DMS79 treated with DMSO at 0.1 percent for 48 hours (cell line): ENCODE data around the gene MOV10L1.

Experiments used
- DNase-seq: peaks from one replicate; lab custom pipeline; 2025; lab: John Stamatoyannopoulos, UW

The MOV10L1 gene

DNA sequence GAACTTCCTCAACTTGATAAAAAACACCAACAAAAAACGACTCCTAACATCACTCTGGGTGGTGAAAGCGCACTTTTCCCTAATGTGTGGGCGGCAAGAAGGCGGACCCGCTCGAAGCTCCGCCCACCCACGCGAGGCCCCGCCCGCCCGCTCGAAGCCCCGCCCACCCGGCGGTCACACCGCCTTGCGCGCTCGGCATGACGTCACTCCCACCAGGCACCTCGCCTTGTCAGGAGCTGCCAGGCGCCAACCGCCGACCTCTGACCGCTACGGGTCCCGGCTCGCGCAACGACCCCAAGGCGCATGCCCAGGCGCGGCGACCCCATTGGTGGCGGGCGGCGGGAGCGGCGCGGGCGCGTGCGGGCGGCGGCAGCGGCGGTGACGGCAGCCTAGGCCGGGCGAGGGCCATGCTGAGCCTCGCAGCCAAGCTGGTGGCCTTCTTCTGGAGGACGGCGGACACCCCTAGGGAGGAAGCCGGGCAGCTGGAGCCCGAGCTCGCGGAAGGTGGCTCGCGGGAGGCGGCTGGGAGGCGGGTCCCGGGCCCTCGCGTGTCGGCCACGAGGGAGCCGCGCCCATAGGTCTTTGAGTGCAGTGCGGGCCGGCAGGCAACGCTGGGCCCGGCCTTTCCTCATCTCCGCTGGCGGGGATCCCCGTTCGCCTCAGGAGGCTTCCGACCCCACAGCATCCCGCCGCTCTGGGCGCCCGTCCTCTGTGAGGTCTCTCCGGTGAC, at the start of gene MOV10L1:
Gene MOV10L1 (plus strand): TSS at position 325 of the 730 bp plus-strand sequence. CDS start 83 bp downstream, at position 408.
- DNase-seq: no peak

DNA sequence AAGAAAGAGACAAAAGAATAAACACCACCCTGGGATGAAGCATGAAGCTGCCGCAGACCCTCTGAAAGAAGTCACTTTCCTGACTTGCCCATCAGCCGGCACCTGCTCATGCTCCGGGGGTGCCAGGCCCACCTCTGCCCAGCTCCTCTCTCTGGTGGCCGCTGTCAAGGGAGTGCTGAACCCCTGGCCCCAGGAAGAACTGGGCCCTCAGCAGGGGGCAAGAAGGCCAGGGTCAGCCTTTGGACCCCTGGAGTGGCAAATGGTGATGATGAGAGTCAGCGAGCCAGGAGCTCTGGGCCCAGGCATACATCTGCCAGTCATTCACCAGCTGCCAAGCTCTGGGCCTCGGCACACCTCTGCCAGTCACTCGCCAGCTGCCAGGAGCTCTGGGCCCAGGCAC, 49.1 kb upstream of the MOV10L1 start:
- DNase-seq: no peak

DNA sequence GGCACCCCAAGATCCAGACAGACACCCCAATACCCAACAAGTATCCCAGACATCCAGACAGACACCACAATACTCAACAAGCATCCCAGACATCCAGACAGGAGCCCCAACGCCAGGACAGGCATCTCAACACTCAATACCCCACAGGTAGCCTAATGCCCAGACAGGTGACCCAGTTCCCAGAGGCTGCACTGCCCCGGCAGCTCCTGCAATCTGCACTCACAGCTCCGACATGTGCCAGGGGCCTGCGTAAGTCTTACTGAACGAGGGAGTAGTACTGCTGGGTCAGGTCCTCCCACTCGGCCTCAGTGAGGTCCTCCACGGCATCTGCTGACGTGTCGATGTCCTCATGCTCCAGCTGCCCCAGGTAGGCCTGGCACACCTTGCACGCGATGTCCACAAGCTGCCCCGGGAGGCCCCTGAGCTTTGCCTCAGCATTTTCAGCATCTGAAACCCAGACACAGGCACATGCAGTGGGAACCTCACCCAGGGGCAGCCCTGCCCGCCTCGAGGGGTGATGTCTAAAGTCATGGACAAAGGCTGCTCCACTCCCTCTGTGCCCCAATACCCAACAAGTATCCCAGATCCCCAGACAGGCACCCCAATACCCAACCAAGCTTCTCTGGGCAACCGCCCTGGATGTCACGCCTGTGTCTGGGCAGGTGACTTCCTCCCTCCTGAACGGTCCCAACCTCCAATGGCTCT, 48.3 kb upstream of the MOV10L1 start:
- no peak for DNase-seq

DNA sequence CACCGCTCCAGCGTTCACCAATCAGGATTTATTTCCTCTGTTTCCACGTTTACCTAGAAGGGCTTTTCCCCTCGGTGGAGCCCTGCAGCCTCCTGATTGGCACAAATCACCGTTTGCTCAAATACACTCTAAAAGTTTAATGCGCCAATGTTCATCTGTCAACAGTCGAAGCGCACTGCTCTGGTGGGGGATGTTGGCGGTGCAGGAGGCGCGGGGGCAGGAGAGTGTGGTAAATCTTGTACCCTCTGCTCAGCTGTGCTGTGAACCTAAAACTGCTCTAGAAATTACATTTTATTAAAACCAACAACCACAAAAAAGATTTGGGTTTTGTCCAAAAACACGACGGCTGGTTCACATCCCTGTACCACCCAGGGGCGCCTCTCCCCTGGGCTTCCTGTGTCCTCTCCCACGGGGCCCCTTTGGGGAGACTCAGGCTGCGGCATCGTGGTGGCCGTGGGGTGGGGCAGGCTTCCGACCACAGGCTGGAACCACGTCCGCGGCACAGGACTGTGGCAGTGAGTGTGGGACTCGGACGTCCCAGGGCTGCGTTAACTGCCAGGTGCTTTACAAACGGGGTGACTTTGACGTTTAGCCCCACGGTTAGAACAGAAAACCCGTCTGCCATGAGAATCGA, 45.2 kb upstream of the MOV10L1 start:
- DNase-seq: no peak

DNA sequence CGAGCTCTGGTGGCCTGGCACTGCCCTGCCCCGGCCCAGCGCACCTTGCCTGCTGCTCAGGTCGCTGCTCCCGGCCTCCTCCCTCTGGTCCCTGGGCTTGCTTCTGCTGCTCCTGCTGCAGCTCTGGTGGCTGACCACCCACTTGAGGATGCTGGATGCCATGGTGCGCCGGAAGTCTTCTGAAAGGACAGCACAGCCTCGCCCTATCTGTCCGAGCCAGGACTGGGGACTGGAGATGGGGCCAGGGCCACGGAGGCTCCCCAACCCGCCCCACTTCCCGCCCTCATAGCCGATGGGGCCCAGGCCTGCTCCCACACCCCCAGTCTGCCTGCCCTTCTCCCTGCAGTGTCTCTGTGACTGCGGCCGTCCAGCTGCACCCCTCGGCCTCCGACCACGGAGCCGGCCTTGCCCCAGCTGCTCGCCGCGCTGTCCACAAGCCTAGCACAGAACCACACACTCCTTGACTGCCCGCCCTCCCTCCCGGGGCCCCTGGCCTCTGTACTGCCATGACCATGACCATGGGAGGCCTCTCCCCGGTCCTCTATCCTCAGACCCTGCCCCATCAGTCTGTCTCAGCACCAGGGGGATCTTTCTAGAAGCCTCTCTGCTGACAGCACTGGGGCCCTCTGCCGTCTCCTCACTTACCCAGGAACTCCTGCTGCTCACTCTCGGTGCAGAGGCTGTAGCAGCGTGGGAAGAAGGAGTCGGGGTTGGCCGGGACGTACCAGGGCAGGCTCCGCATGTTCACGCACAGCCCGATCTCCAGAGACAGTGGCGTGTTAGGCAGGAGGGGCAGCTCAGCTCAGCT, 44.4 kb upstream of the MOV10L1 start:
- DNase-seq: no peak

DNA sequence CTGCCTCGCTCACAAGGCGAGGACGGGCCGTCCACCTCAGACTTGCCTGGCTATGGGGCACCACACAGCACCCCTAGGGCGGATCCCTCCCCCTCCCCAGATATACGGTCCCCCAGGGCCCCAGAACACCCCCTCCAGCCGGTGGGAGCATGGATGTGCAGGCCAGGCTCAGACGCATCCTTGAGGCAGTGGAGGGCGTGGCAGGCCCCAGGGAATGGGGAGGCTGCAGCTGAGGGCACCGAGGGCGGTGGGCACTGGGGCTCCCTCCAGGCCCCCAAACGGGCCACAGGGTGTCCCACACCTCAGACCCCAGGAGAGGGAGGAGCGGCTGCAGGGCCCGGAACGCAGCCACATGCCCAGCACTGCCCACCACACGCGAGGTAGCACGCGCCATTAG, 43.8 kb upstream of the MOV10L1 start:
- no peak for DNase-seq

DNA sequence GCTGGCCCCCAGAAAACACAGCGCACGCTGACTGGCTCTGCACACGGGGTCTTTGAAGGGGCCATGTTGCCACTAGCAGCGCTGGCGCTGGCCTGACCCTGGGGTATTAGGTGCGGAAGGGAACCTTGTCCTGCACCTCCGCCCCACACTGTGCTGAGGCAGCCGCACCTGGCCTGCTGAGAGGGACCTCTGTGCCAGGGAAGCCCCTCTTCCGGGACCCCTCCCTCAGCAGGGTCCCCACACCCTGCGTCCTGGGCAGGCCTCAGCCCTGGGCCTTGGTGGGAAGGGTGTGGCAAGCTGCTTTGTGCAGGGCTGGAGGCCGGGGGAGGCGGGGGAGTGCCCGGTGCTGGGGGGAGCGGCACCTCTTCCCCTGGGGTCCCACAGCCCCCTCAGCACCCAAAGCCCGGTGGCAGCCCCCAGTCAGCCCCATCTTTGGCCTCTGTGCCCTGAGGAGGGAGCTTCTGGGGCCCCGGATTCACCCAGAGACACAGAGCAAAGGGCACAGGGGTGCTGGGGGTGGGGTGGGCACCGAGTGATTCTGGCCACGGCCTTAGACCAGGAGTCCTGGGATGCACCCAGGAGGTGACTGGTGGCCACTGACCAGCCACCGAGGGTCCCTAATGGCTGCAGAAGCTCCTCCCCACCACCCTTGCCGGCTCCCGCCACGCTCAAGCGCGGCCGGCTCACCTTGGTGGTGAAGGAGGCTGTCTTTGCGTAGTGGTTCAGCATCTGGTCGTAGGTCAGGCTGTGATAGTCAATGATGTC, 43.1 kb upstream of the MOV10L1 start:
- DNase-seq: no peak

DNA sequence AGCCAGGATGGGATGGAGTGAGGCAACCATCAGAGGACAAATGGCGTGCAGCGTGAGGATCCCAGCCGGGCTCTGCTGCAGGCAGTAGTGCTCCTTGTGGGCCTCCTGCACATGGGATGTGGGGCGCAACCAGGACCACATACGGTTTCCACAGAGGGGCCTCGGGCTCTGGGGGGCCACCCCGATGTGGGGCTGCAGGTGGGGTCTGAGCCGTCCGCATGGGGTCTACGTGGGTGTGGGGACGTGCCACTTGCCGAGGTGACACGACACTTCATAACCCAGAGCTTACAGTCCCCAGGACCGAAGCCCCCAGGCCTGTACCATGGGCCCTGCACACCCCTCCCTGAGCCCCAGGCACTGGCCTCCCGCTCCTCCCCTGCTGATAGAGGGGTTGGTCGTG, 42.5 kb upstream of the MOV10L1 start:
- no peak for DNase-seq

DNA sequence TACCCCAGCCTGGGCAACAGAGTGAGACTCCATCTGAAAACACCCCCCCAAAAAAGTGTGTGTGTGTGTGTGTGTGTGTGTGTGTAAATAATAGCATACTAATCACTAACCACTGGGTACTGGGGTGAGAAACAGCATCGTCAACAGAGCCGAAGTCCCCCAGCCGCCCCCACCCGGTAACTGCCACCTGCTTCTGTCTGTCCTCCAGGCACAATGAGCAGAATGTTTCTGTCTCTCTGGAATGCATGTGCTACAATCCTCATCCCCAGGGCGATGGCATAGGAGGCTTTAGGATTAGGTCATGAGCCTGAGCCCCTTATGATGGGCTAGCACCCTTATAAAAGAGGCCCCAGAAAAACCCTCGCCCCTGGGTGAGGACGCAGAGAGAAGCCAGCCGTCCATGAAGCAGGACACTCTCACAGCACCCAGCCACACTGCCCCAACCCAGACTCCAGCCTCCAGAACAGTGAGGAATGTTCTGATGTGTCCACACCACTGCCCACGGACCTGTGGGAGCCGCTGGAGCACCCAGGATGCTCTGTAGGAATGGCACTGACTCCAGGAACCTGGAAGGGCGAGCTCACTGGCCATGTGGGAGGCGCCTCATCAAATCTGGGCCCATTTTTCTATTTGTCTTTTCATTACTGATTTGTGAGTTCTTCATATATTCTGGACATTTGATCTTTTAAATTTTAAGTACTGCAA, 41.6 kb upstream of the MOV10L1 start:
- DNase-seq: no peak

DNA sequence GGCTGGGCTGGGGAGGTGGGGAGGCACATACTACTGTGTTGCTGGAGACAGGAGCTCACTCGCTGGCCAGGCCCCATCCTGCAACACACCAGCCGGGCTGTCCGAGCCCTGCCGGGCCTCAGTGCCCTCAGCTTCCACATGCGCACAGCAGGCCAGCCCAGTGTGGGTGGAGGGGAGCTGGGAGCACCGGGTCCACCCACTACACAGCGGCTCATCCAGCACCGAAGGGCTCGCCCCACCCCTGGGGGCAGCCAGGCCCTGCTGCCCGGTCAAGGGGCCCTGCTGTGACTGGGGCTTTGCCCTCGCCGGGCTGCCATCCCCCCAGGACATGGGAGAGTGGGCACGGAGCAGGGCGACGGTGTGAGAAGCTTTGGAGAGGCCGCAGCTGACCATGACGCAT, 41.0 kb upstream of the MOV10L1 start:
- DNase-seq: no peak

DNA sequence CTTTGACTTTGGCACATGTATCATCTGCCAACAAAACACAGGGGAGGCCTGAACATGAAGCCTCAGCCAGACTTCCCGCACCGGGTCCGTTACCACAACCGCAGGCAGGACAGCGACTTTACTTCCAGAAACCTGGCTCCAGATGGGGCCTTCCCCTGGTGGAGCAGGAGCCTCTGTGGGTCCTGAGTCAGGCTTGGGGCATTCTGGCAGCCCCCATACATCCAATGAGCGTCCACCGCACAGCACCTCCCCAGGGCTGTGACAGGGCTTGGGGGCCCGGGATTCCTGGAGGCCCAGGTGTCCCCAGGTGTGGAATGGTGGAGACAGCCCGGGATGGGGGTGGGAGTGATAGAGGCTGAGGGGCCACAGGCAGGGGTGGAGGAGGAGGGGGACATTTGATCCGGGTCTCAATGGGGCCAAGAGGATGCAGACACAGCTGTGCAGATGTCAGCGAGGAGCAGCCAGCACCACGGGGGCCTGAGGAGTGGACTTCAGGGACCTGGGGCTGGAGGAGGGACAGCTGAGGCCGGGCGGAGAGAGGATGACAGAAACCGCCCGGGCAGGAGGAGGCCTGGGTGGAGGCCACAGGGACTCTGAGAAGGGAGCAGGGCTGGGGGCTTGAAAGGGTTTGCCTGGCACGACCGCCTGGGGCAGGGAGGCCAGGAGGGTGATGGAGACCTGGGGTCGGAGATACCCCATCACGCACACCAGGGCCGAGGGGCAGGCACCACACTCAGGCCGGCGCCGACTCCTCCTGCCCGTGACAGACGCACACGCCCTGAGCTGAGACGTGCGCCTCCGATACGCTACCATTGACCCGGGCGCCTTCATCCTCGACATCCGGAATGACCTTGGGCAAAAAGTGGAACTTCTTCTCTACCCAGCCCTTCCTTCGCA, 40.3 kb upstream of the MOV10L1 start:
- DNase-seq: no peak

DNA sequence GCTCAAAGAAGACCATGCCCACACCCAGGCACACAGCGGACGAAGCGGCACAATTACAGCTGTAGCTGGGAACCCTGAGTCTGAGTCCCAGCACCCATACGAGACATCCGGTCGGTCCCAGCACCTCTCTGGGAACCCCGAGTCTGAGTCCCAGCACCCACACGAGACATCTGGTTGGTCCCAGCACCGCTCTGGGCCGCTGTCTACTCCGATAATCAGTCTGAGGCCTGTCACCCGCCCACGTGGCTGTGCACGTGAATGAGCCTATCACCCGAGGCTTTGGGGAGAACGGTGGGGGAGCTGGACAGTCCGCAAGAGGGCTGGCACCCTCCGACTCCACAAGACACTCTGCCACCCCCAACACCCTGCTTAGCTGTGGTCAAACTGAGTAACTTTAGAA, 37.9 kb upstream of the MOV10L1 start:
- no peak for DNase-seq

DNA sequence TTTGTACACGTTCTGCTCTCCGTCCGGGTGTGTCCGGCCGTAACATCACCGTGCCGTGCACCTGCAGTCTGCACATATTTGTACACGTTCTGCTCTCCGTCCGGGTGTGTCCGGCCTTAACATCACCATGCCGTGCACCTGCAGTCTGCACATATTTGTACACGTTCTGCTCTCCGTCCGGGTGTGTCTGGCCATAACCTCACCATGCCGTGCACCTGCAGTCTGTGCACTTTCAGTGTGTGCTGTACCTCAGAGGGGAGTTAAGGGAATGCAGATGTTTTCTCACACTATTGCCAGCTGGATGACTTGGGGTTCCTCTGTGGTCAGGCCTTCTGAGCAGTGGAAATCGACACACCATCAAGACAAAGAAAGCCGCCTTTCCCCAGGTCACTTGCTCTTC, 35.9 kb upstream of the MOV10L1 start:
- no peak for DNase-seq

DNA sequence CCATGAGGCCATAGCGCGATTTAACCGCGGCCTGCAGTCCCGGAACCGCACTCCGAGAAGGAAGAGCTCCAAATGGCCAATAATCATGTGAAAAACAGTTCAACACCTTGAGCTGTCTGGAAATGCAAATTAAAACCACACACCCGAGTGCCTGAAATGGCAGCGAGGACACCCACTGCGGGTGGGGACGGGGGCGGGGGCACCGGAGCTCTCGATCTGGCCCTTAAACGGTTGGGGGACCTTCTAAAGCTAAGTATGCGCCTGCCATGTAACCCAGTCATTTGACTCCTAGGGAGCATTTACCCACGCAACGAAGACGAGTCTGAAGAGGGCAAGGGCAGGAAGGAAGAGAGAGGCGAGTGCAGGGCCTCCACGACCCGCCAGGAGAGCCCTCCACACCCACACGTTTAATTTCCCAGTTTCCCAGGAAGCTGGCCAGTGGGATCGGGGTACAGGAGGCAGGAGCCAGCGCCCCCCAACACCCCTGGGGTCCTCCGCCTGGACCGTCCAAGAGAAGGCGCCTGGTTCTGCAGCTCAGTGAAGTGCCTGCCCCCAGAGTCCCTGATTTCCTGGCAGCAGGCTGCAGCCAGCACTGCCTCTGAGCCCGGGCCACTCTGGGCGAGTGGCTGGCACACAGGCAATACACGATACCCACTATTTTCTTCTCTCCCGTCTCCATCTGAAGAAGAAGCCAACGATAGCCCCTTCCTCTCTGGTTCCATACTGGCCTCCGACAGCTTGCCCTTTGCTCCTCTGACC, 33.4 kb upstream of the MOV10L1 start:
- no peak for DNase-seq

DNA sequence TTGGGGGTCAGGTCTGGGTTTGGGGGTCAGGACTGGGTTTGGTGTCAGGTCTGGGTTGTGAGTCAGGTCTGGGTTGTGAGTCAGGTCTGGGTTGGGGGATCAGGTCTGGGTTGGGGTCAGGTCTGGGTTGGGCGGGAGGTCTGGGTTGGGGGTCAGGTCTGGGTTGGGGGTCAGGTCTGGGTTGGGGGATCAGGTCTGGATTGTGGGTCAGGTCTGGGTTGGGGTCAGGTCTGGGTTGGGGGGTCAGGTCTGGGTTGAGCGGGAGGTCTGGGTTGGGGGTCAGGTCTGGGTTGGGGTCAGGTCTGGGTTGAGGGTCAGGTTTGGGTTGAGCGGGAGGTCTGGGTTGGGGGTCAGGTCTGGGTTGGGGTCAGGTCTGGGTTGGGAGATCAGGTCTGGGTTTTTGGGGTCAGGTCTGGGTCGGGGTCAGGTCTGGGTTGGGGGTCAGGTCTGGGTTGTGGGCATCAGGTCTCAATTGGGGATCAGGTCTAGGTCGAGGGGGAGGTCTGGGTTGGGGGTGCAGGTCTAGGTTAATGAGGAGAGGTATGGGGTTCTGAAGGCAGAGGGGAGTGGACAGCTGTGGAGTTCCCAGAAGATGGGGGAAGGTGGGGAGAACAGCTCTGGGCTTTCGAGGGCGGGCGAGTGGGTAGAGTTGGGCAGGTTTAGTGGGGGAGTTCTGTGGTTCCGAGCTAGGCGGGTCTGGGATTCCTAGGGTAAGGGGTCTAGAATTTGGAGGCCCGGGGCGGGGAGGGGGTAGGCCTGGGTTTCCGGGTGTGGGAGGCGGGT, 32.3 kb upstream of the MOV10L1 start:
- no peak for DNase-seq

DNA sequence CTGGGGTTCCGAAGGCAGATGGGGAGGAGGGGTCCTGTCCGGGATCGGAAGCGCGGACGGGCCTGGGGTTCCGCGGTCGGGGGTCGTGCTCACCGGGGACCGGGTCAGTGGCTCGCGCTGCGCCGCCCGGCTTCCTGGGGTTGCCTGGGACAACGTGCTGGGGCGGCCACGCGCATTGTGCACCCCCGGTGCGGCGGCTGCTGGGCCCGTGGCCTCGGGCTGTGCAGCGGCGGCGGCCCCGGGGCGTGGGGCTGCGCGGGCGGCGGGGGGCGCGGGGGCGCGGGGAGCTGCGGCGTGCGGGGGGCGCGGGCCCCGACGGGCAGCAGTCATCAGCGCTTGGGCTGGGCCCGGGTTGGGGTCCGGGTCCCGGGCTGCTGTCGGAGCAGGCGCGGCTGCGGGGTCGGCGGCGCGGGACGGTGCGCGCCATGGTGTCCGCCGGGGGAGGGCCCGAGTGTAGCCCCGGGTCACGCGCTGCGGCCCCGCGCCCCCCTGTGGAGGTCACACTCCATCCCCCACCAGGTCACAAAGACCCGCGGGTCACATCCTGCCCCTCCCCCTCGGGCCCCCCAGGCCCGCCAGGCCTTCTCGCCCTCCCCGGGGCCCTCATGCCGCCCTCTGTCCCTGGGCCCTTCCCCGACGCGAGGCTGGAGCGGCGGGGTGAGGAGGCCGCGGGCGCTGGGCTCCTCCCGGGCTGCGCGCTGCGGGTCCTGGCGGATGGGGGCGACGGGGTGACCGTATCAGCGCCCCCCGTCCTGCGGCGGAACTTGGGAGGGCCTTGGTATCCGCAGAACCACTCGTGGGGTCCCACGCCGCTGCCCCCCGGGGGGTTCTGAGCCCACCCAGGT, 31.5 kb upstream of the MOV10L1 start, which contains the start of gene TTLL8:
Gene TTLL8 (minus strand): TSS at position 238 of the 845 bp plus-strand sequence.
- no peak for DNase-seq
